K562 (cell line): ENCODE measurements around the gene SMOC2. TPM values are rescaled to one million over a fixed set of nuclear protein-coding genes. Genes with fewer than 3 reads are reported as not detected.

Source experiments
- ATAC-seq: fragments of 200-7000 bp; cut with Tn5 transposase; 3 replicates; pipeline ENCODE4 v1.9.1; 2020; ENCODE audit warnings: moderate library complexity
- BruUV-seq: library from RNA; stranded (reverse); fragments of 400-500 nt; replicated peaks from 2 replicates; lab custom pipeline; 2021; lab: Mats Ljungman, UMichigan
- CTCF ChIA-PET: fragments of 300-600 bp; formaldehyde crosslinking; extraction: SDS; loops from one replicate; lab custom pipeline; 2021; ENCODE audit warnings: low intra/inter-chr PET ratio; lab: Yijun Ruan, JAX
- POLR2A ChIA-PET: fragments of 300-600, 350-650 bp; sonication (Branson Sonifier 250); formaldehyde crosslinking; extraction: SDS; loops from one replicate; lab custom pipeline; 2021; ENCODE audit warnings: antibody characterized with exemption, inconsistent platforms; lab: Yijun Ruan, JAX
- DNase-seq, 4 experiments: peaks; one replicate each; pipeline versions ENCODE4 v3.0.0 to v3.0.0-alpha.2; 2011 to 2018; ENCODE audit warnings: low spot score in 3 of 4, mixed read lengths in 3 of 4; ENCODE audit errors: extremely low read depth in 1 of 4
- FAIRE-seq: peaks from 2 replicates; lab custom pipeline; 2011; peaks lifted over from hg19 to GRCh38; lab: Jason Lieb, UNC
- H2AFZ ChIP-seq: 2 replicates; pipeline ENCODE4 v1.6.0; 2011; ENCODE audit warnings: low read depth, low read length, control low read depth, inconsistent platforms
- H3K27ac ChIP-seq: fragments of 200-600 bp; 3 replicates; pipeline ENCODE4 v1.8.0; 2011; ENCODE audit warnings: low read depth, mild to moderate bottlenecking, control low read depth, inconsistent platforms, low read length, moderate library complexity, mixed read lengths; ENCODE audit errors: extremely low read depth
- H3K27me3 ChIP-seq, 2 experiments: fragments of 300-600 bp in 1 of 2; 2 replicates in 1 of 2; 3 replicates in 1 of 2; pipeline versions ENCODE4 v1.6.0 to v1.8.0; 2011; ENCODE audit warnings: inconsistent platforms in 2 of 2, low read length in 2 of 2, mild to moderate bottlenecking in 1 of 2, mixed read lengths in 1 of 2, moderate library complexity in 1 of 2; ENCODE audit not compliant: control insufficient read depth in 2 of 2, insufficient read depth in 2 of 2
- H3K36me3 ChIP-seq: fragments of 300-600 bp; 3 replicates; pipeline ENCODE4 v1.8.0; 2011; ENCODE audit warnings: mild to moderate bottlenecking, low read length, inconsistent platforms; ENCODE audit not compliant: control insufficient read depth, insufficient read depth
- H3K4me1 ChIP-seq, 2 experiments: fragments of 200-600 bp in 1 of 2; replicated peaks in 1 of 2; 2 replicates in 1 of 2; 3 replicates in 1 of 2; pipeline versions ENCODE4 v1.5.1 to v1.8.0; 2011; ENCODE audit warnings: inconsistent platforms in 2 of 2, low read length in 2 of 2, mild to moderate bottlenecking in 1 of 2, mixed read lengths in 1 of 2, moderate library complexity in 1 of 2; ENCODE audit not compliant: control insufficient read depth in 2 of 2, insufficient read depth in 2 of 2
- H3K4me2 ChIP-seq: 2 replicates; pipeline ENCODE4 v1.6.1; 2011; ENCODE audit warnings: low read length, control low read depth, inconsistent platforms, mixed read lengths; ENCODE audit not compliant: insufficient read depth
- H3K4me3 ChIP-seq: fragments of 200-600 bp; sonication (generic), shearing (Covaris generic); 2 replicates; pipeline ENCODE4 v1.5.1; 2016; ENCODE audit warnings: control low read depth, inconsistent platforms
- H3K79me2 ChIP-seq: fragments of 200-600 bp; 3 replicates; pipeline ENCODE4 v1.8.0; 2011; ENCODE audit warnings: low read length, inconsistent platforms; ENCODE audit not compliant: control insufficient read depth, insufficient read depth
- H3K9ac ChIP-seq, 2 experiments: 2 replicates each; pipeline versions ENCODE4 v1.6.0 to v1.6.1; 2011; ENCODE audit warnings: low read depth in 2 of 2, low read length in 2 of 2, control low read depth in 1 of 2, inconsistent platforms in 1 of 2, mild to moderate bottlenecking in 1 of 2, mixed read lengths in 1 of 2; ENCODE audit not compliant: insufficient read depth in 1 of 2
- H3K9me1 ChIP-seq: one replicate; pipeline ENCODE4 v1.6.0; 2011; ENCODE audit warnings: inconsistent platforms, mild to moderate bottlenecking, low read length, moderate library complexity; ENCODE audit not compliant: control insufficient read depth, insufficient read depth
- H3K9me3 ChIP-seq: replicated peaks from 2 replicates; pipeline ENCODE4 v1.5.1; 2011; ENCODE audit warnings: low read depth, low read length, inconsistent platforms; ENCODE audit not compliant: control insufficient read depth, insufficient read depth
- H4K20me1 ChIP-seq: replicated peaks from 2 replicates; pipeline ENCODE4 v1.6.1; 2011; ENCODE audit warnings: low read length, inconsistent platforms, mixed read lengths; ENCODE audit not compliant: control insufficient read depth, insufficient read depth
- DACH1 ChIP-seq: fragments of 450-650 bp; IDR thresholded peaks from 2 replicates; pipeline ENCODE4 v1.6.1; 2018; ENCODE audit not compliant: partially characterized antibody
- DDX20 ChIP-seq: fragments of 450-650 bp; IDR thresholded peaks from 2 replicates; pipeline ENCODE4 v1.6.1; 2016; ENCODE audit warnings: missing genetic modification characterization, low read depth, mild to moderate bottlenecking, missing compliant biosample characterization, moderate library complexity
- FOXM1 ChIP-seq, 2 experiments: fragments of 450-650 bp in 1 of 2; sonication (generic) in 1 of 2; formaldehyde crosslinking in 1 of 2; IDR thresholded peaks; 2 replicates each; pipeline versions ENCODE4 v1.6.1 to v1.9.0; 2017 to 2022; ENCODE audit warnings: low read depth in 2 of 2, mild to moderate bottlenecking in 2 of 2, missing genetic modification reagents in 1 of 2, moderate library complexity in 1 of 2
- MAFF ChIP-seq: IDR thresholded peaks from 2 replicates; pipeline ENCODE4 v1.6.1; 2012; ENCODE audit warnings: low read length, improper control_type of control experiment
- NFYB ChIP-seq: IDR thresholded peaks from 2 replicates; pipeline ENCODE4 v1.6.1; 2011; ENCODE audit warnings: mild to moderate bottlenecking, moderate library complexity; ENCODE audit not compliant: insufficient read length; ENCODE audit errors: extremely low read depth
- POLR2H ChIP-seq: IDR thresholded peaks from 2 replicates; pipeline ENCODE4 v1.6.1; 2016; ENCODE audit warnings: missing genetic modification characterization, low read depth, mild to moderate bottlenecking, control low read depth, missing compliant biosample characterization, moderate library complexity
- POLR3A ChIP-seq: IDR thresholded peaks from 2 replicates; pipeline ENCODE4 v1.6.1; 2011; ENCODE audit warnings: borderline replicate concordance, mild to moderate bottlenecking, moderate library complexity; ENCODE audit not compliant: insufficient read length, insufficient read depth; ENCODE audit errors: extremely low read depth
- RBM14 ChIP-seq: fragments of 200-400 bp; formaldehyde crosslinking; IDR thresholded peaks from 2 replicates; pipeline ENCODE4 v1.6.1; 2018; ENCODE audit warnings: low read depth, mild to moderate bottlenecking, low read length, moderate library complexity, borderline replicate concordance; ENCODE audit not compliant: insufficient read depth
- SMARCC2 ChIP-seq: fragments of 450-650 bp; IDR thresholded peaks from 2 replicates; pipeline ENCODE4 v1.6.1; 2017; ENCODE audit warnings: antibody characterized with exemption, moderate library complexity, mild to moderate bottlenecking, low read depth
- TARDBP ChIP-seq: fragments of 450-650 bp; IDR thresholded peaks from 2 replicates; pipeline ENCODE4 v1.6.1; 2016
- TEAD1 ChIP-seq, 2 experiments: fragments of 450-650 bp in 1 of 2; sonication (generic) in 1 of 2; formaldehyde crosslinking; IDR thresholded peaks; 2 replicates each; pipeline versions ENCODE4 v1.4.0 to v1.8.0; 2020 to 2022; ENCODE audit warnings: mild to moderate bottlenecking in 2 of 2, missing genetic modification reagents in 1 of 2
- TEAD4 ChIP-seq, 2 experiments: sonication (generic) in 1 of 2; formaldehyde crosslinking in 1 of 2; IDR thresholded peaks; 2 replicates each; pipeline versions ENCODE4 v1.6.1 to v1.8.0; 2012 to 2022; ENCODE audit warnings: borderline replicate concordance in 1 of 2, inconsistent platforms in 1 of 2, low read length in 1 of 2, mild to moderate bottlenecking in 1 of 2, missing genetic modification reagents in 1 of 2
- ZEB2 ChIP-seq: fragments of 450-650 bp; IDR thresholded peaks from 2 replicates; pipeline ENCODE4 v1.6.1; 2016
- ZNF124 ChIP-seq: sonication (generic); formaldehyde crosslinking; IDR thresholded peaks from 2 replicates; pipeline ENCODE4 v1.8.1; 2022; ENCODE audit warnings: missing genetic modification reagents
- ZNF3 ChIP-seq: fragments of 250-450 bp; sonication (Bioruptor Pico); IDR thresholded peaks from 2 replicates; pipeline ENCODE4 v1.5.0; 2021; ENCODE audit warnings: mild to moderate bottlenecking, moderate library complexity
- ZNF76 ChIP-seq: fragments of 250-450 bp; sonication (Bioruptor Pico); IDR thresholded peaks from 2 replicates; pipeline ENCODE4 v1.4.0; 2020; ENCODE audit warnings: mild to moderate bottlenecking, moderate library complexity, borderline replicate concordance
- WGBS: fragments of 100-300 bp; shearing (Covaris generic); methylation state at CpG from one replicate; pipeline ENCODE4 v1.1.6; 2016; ENCODE audit warnings: low coverage, mixed read lengths; ENCODE audit not compliant: insufficient coverage; ENCODE audit errors: missing lambda C conversion rate; 5-methylcytosine and 5-hydroxymethylcytosine counted together
- in situ Hi-C: fragments of 300-500 bp; cut with MboI; formaldehyde crosslinking; loops from 4 replicates; pipeline ENCODE4 v1.15.0; 2018; ENCODE audit warnings: inconsistent platforms, mixed read lengths
- intact Hi-C: fragments of 100-400 bp; cut with micrococcal nuclease; formaldehyde crosslinking; loops from 2 replicates; pipeline ENCODE4 v1.14.2; 2022
- polyA plus RNA-seq, 8 experiments: library from polyadenylated mRNA; depleted of rRNA in 4 of 8; stranded (reverse) in 5 of 8; unstranded in 3 of 8; fragments of >200 nt; fragmentation: Nextera tagmentation in 2 of 8; fragmentation: Illumina TruSeq in 1 of 8; extraction: Ambion mirVana in 2 of 8; extraction: Trizol in 1 of 8; gene quantifications; 2 replicates each; pipeline versions ENCODE4 v1.2.1 to v1.2.3, GENCODE V29; 2011 to 2014; ENCODE audit warnings: inconsistent platforms in 1 of 8, missing spikeins in 1 of 8
- total RNA-seq, 7 experiments: library from RNA; depleted of rRNA in 6 of 7; stranded (reverse); fragments of >200 nt in 6 of 7; fragmentation: Illumina TruSeq in 2 of 7; extraction: Trizol in 2 of 7; gene quantifications; 2 replicates each; pipeline versions ENCODE4 v1.2.1 to v1.2.3, GENCODE V29; 2011 to 2021; ENCODE audit warnings: low replicate concordance in 1 of 7
- TF ChIP-seq, protein P1 (sequence below): IDR thresholded peaks from 3 replicates; pipeline ENCODE4 v1.6.1; 2011; ENCODE audit warnings: borderline replicate concordance, mild to moderate bottlenecking, moderate library complexity; ENCODE audit not compliant: insufficient read length; ENCODE audit errors: extremely low read depth

SMOC2 gene
- total and polyA plus RNA-seq, 9 of the 15 experiments (the other 6 are each of a cell fraction or from before 2014, with no cell fraction given), result 0.45 to 2.3 (median 1.1) TPM

DNA sequence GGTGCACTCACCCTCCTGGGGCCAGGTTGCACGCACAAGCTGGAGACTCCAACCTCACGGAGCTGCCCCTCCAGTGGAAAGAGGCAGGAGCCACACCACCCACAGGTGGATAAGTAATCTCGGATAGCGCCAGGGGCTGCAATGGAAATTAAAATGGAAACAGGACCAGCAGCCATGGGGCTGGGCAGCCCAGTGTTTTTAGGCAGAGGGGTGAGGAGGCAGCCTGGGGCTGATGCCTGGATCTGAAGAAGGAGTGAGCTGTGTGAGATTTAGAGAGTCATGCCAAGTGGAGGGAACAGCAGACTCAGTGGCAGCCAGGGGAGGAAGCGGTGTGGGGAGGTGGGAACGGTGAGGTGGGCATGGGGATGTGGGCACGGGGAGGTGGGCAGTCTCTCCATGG lies 275.6 kb downstream of the SMOC2 start:
- ATAC-seq (no peak), FAIRE-seq (no peak), DNase-seq (no peak)
- in situ Hi-C loops, result no loop called here
- intact Hi-C loops, result no loop called here
- no peak overlapping the region for H3K4me3 ChIP-seq
- ChIA-PET POLR2A (interaction anchor here (0.8 to 1.4 kb wide), 2 partner anchors 9 kb away, joined by 3 to 5 read pairs; no protein-coding TSS in a partner anchor), CTCF (no interaction called here)
- no peak overlapping the region for H3K4me2 ChIP-seq
- no peaks in the 10 kb centered on the region for H3K36me3 ChIP-seq
- no peak overlapping the region for H3K9ac ChIP-seq
- no peaks in the 10 kb centered on the region for H4K20me1 ChIP-seq
- H3K4me1 ChIP-seq, result no peaks in the 10 kb centered on the region
- H3K27me3 ChIP-seq, result peaks cover 5 to 32% of the 10 kb centered on the region in 2 experiments; a peak in 3 of 5 replicates
- no peaks in the 10 kb centered on the region for H3K79me2 ChIP-seq
- TF ChIP-seq NFYB (no peak), TEAD1 (CRISPR knock-in tag; IDR thresholded peaks at IDR 0.05) (no peak), DDX20 (tag) (no peak), ZNF124 (CRISPR knock-in tag) (no peak), DACH1 (no peak), TARDBP (no peak), MAFF (no peak), ZEB2 (no peak), RBM14 (no peak), ZNF76 (CRISPR knock-in tag) (no peak), TEAD4 (IDR thresholded peaks at IDR 0.05; ENCODE audit: low read length) (no peak), TEAD4 (CRISPR knock-in tag; IDR thresholded peaks at IDR 0.05; ENCODE audit: borderline replicate concordance) (no peak), POLR3A (no peak), ZNF3 (CRISPR knock-in tag) (no peak), SMARCC2 (no peak), POLR2H (tag) (no peak), FOXM1 (IDR thresholded peaks at IDR 0.05; ENCODE audit: low read depth) (no peak), FOXM1 (CRISPR knock-in tag; IDR thresholded peaks at IDR 0.05; ENCODE audit: low read depth) (no peak)
- TF ChIP-seq, protein P1, sequence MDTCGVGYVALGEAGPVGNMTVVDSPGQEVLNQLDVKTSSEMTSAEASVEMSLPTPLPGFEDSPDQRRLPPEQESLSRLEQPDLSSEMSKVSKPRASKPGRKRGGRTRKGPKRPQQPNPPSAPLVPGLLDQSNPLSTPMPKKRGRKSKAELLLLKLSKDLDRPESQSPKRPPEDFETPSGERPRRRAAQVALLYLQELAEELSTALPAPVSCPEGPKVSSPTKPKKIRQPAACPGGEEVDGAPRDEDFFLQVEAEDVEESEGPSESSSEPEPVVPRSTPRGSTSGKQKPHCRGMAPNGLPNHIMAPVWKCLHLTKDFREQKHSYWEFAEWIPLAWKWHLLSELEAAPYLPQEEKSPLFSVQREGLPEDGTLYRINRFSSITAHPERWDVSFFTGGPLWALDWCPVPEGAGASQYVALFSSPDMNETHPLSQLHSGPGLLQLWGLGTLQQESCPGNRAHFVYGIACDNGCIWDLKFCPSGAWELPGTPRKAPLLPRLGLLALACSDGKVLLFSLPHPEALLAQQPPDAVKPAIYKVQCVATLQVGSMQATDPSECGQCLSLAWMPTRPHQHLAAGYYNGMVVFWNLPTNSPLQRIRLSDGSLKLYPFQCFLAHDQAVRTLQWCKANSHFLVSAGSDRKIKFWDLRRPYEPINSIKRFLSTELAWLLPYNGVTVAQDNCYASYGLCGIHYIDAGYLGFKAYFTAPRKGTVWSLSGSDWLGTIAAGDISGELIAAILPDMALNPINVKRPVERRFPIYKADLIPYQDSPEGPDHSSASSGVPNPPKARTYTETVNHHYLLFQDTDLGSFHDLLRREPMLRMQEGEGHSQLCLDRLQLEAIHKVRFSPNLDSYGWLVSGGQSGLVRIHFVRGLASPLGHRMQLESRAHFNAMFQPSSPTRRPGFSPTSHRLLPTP, result no peak
- H3K9me1 ChIP-seq, result no peaks in the 10 kb centered on the region
- H3K9me3 ChIP-seq, result no peaks in the 10 kb centered on the region
- BruUV-seq, result no TSS peak
- WGBS, result 0% methylated on average over 7 of the region's 7 CpGs
- H3K27ac ChIP-seq, result no peak overlapping the region
- H2AFZ ChIP-seq, result no peak overlapping the region
